ENCODE measurements around the gene EDN2.

The EDN2 gene

GRCh38 chr1:41439234-41439633 lies 45.2 kb downstream of the EDN2 start:
- no peak overlapping the region for H3K4me3 Mint-ChIP-seq
- no peaks in the 10 kb centered on the region for H3K4me1 Mint-ChIP-seq (ENCODE audit: low read depth)
- no peak overlapping the region for H3K27ac Mint-ChIP-seq
- no peaks in the 10 kb centered on the region for H3K36me3 Mint-ChIP-seq (ENCODE audit: low read depth)
- no peaks in the 10 kb centered on the region for H3K9me3 Mint-ChIP-seq
- peaks cover 24% of the 10 kb centered on the region for H3K27me3 Mint-ChIP-seq

- H3K27me3 Mint-ChIP-seq = peaks cover 27% of the 10 kb centered on the region
- no peak overlapping the region for H3K4me3 Mint-ChIP-seq
- H3K9me3 Mint-ChIP-seq = no peaks in the 10 kb centered on the region
- no peak overlapping the region for H3K27ac Mint-ChIP-seq
- no peaks in the 10 kb centered on the region for H3K4me1 Mint-ChIP-seq (ENCODE audit: low read depth)
- no peaks in the 10 kb centered on the region for H3K36me3 Mint-ChIP-seq (ENCODE audit: low read depth)
Measured at GRCh38 chr1:41438711-41439110, 45.8 kb downstream of the EDN2 start.

DNA sequence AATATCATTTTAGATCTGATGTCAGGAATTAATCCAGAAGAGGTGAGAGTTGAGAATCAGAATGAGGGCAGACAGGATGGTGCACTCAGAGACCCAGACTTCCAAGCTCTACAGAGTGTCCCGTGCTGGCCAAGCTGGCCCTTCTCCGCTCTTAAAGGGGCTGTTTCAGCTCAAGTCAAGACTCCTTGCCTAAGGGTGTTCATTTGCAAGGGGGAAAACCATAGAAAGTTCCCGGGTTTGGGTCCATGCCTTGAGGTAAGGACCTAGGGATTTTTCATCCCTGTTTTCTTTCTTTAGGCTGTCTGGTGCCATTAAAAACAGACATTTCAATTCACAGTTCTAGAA lies 47.5 kb downstream of the EDN2 start:
- Mint-ChIP-seq H3K4me1 (ENCODE audit: low read depth) (no peaks in the 10 kb centered on the region), H3K36me3 (ENCODE audit: low read depth) (no peaks in the 10 kb centered on the region), H3K27ac (no peak overlapping the region), H3K4me3 (no peak overlapping the region), H3K9me3 (no peaks in the 10 kb centered on the region), H3K27me3 (peaks cover 30% of the 10 kb centered on the region)

GRCh38 chr1:41436281-41437010 lies 48.0 kb downstream of the EDN2 start:
- Mint-ChIP-seq H3K27me3 (peaks cover 30% of the 10 kb centered on the region), H3K4me1 (ENCODE audit: low read depth) (no peaks in the 10 kb centered on the region), H3K36me3 (ENCODE audit: low read depth) (no peaks in the 10 kb centered on the region), H3K4me3 (no peak overlapping the region), H3K27ac (no peak overlapping the region), H3K9me3 (no peaks in the 10 kb centered on the region)

- Mint-ChIP-seq H3K9me3 (no peaks in the 10 kb centered on the region), H3K4me1 (ENCODE audit: low read depth) (no peaks in the 10 kb centered on the region), H3K27ac (no peak overlapping the region), H3K4me3 (no peak overlapping the region), H3K36me3 (ENCODE audit: low read depth) (no peaks in the 10 kb centered on the region), H3K27me3 (peaks cover 30% of the 10 kb centered on the region)
Measured at GRCh38 chr1:41435570-41436178, 48.8 kb downstream of the EDN2 start.

GRCh38 chr1:41434748-41435449 lies 49.6 kb downstream of the EDN2 start:
- no peaks in the 10 kb centered on the region for H3K9me3 Mint-ChIP-seq
- H3K27me3 Mint-ChIP-seq = peaks cover 30% of the 10 kb centered on the region
- H3K4me3 Mint-ChIP-seq = no peak overlapping the region
- no peaks in the 10 kb centered on the region for H3K4me1 Mint-ChIP-seq (ENCODE audit: low read depth)
- H3K36me3 Mint-ChIP-seq (ENCODE audit: low read depth) = no peaks in the 10 kb centered on the region
- no peak overlapping the region for H3K27ac Mint-ChIP-seq

DNA sequence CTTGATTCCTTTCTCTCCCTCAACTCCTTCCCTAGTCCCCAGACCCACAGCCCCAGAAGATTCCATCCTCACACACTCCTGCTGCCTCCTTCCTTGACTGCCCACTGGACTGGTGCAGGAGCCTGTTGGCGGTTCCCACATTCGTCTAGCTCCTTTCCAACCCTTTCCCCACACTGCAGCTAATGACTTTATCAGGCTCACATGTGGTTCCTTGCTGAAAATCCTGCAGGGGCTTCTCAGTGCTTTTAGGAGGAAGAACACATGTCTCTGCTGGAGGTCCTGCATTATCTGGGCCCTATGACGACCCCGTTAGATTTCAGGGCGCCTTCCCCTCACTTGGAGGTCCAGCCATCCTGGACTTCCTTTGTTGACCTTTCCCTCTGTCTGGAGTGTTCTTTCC lies 50.2 kb downstream of the EDN2 start:
- no peak overlapping the region for H3K27ac Mint-ChIP-seq
- no peak overlapping the region for H3K4me3 Mint-ChIP-seq
- H3K36me3 Mint-ChIP-seq (ENCODE audit: low read depth) = no peaks in the 10 kb centered on the region
- peaks cover 30% of the 10 kb centered on the region for H3K27me3 Mint-ChIP-seq
- no peaks in the 10 kb centered on the region for H3K9me3 Mint-ChIP-seq
- no peaks in the 10 kb centered on the region for H3K4me1 Mint-ChIP-seq (ENCODE audit: low read depth)

GRCh38 chr1:41433501-41433900 lies 51.0 kb downstream of the EDN2 start:
- Mint-ChIP-seq H3K4me3 (no peak overlapping the region), H3K27ac (no peak overlapping the region), H3K27me3 (peaks cover 28% of the 10 kb centered on the region), H3K9me3 (no peaks in the 10 kb centered on the region), H3K4me1 (ENCODE audit: low read depth) (no peaks in the 10 kb centered on the region), H3K36me3 (ENCODE audit: low read depth) (no peaks in the 10 kb centered on the region)

DNA sequence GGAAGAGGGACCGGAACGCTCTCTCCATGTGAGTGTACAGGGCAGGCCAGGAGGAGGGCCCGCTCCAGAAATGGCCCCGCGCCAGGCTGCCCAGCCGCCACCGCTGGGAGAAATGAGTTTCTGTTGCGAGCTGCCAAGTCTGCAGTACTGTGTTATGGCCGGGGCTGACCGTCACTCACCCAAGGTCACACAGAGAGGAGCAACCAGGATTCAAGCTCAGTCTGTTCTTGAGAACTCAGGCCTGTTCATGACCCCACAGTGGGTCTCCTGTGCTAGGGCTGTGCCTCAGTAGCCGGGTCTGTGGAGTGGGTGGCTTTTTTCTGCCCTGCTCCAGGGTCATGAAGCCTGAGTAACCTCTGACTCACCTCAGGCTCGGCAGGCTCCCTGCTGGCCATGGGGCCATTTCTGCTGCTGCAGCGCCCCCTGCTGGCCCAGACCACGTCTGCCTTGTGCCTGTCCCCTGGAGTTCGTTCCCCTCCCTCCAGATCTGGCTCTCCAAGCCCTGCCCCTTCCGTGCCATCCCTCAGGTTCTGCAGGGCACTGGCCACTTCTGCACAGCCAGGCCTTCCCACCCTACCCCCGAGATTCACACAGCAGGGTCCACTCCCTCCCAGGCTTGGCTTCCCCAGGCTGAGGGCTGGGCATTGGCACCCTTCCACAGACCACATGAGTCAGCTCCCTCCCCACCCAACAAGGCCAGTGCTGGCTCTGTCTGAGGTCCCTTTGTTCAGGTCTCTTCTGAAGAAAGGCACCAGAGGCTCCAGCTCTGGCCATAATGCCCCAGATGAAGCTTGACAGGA lies 51.8 kb downstream of the EDN2 start:
- Mint-ChIP-seq H3K4me1 (ENCODE audit: low read depth) (no peaks in the 10 kb centered on the region), H3K9me3 (no peaks in the 10 kb centered on the region), H3K36me3 (ENCODE audit: low read depth) (no peaks in the 10 kb centered on the region), H3K27me3 (peaks cover 25% of the 10 kb centered on the region), H3K27ac (no peak overlapping the region), H3K4me3 (no peak overlapping the region)

DNA sequence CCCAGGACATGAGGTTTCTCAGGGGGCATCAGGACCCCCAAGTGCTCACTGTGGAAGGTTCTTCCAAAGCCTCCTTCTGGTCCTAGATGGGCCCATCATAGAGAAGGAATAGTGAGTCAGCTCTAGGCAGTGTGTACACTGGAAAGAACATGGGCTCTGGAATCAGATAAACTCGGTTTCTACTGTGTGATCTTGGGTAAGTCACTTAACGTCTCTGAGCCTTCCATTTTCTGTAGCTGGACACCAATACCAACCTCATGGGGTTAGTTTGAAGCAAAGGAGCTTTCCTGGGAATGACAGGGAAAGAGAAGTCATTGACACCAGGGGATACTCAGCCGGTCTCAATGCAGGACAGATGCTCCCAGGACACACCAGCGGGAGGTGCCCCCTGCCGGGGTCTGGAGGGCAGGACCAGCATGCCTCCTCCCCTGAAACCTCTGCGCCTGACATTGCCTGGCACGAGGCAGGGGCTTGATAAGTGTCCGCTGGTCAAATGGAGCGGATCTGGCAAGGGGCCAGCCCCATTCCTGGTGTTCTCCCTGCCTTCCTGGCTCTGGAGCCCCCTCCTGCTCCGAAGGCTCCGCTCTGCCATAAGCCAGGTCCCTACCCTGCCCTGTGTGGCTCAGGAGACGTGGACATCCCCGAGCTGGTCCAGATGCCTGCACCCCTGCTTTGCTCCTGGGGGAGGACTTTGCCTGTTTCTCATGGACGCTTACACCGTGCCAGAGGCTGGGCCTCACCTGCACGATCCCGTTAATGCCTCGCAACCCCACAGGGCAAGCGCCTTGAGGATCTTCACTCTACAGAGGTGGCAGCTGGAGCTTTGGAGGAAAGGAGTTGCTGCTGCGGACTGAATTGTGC lies 52.8 kb downstream of the EDN2 start:
- peaks cover 23% of the 10 kb centered on the region for H3K27me3 Mint-ChIP-seq

DNA sequence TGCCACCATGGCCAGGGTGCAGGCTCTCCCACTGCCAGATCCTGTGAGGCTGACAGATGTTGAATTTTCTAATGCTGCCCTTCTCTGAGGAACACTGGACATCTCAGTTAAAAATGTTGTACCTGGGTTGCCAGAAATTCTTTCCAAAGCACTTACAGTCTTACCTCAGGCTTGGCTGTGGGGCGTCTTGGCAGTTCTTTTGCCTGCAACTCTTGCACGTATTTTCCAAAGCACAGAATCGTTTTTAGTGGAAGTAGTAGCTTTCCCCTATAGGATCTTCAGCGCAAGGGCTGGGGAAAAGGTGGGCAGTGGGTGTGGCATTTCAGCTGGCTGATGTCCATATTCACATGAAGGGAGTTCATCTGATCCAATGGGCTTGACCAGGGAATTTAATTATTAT lies 53.9 kb downstream of the EDN2 start:
- no peak overlapping the region for H3K27ac Mint-ChIP-seq
- no peaks in the 10 kb centered on the region for H3K36me3 Mint-ChIP-seq (ENCODE audit: low read depth)
- H3K4me1 Mint-ChIP-seq (ENCODE audit: low read depth) = no peaks in the 10 kb centered on the region
- no peak overlapping the region for H3K4me3 Mint-ChIP-seq
- H3K27me3 Mint-ChIP-seq = peaks cover 19% of the 10 kb centered on the region
- H3K9me3 Mint-ChIP-seq = no peaks in the 10 kb centered on the region

More for the DNA sequence above, 52.8 kb downstream of the EDN2 start:
- no peaks in the 10 kb centered on the region for H3K4me1 Mint-ChIP-seq (ENCODE audit: low read depth)
- no peaks in the 10 kb centered on the region for H3K9me3 Mint-ChIP-seq
- no peak overlapping the region for H3K27ac Mint-ChIP-seq
- H3K36me3 Mint-ChIP-seq (ENCODE audit: low read depth) = no peaks in the 10 kb centered on the region
- H3K4me3 Mint-ChIP-seq = no peak overlapping the region

- Mint-ChIP-seq H3K4me3 (no peak overlapping the region), H3K9me3 (no peaks in the 10 kb centered on the region), H3K27ac (no peak overlapping the region), H3K27me3 (peaks cover 17% of the 10 kb centered on the region), H3K4me1 (ENCODE audit: low read depth) (no peaks in the 10 kb centered on the region), H3K36me3 (ENCODE audit: low read depth) (no peaks in the 10 kb centered on the region)
Measured at GRCh38 chr1:41430069-41430468, 54.4 kb downstream of the EDN2 start.

GRCh38 chr1:41429641-41430035 lies 54.8 kb downstream of the EDN2 start:
- no peak overlapping the region for H3K27ac Mint-ChIP-seq
- peaks cover 13% of the 10 kb centered on the region for H3K27me3 Mint-ChIP-seq
- H3K4me1 Mint-ChIP-seq (ENCODE audit: low read depth) = no peaks in the 10 kb centered on the region
- no peak overlapping the region for H3K4me3 Mint-ChIP-seq
- no peaks in the 10 kb centered on the region for H3K36me3 Mint-ChIP-seq (ENCODE audit: low read depth)
- H3K9me3 Mint-ChIP-seq = no peaks in the 10 kb centered on the region
